Measurements from ENCODE around the gene BCAP29. TPM values are rescaled to one million over a fixed set of nuclear protein-coding genes. Genes with fewer than 3 reads are reported as not detected.

The BCAP29 gene
- total and polyA plus RNA-seq, 2 of the 8 experiments (the other 6 are each of a cell fraction or from before 2014, with no cell fraction given) = 6.8 to 18.1 TPM

DNA sequence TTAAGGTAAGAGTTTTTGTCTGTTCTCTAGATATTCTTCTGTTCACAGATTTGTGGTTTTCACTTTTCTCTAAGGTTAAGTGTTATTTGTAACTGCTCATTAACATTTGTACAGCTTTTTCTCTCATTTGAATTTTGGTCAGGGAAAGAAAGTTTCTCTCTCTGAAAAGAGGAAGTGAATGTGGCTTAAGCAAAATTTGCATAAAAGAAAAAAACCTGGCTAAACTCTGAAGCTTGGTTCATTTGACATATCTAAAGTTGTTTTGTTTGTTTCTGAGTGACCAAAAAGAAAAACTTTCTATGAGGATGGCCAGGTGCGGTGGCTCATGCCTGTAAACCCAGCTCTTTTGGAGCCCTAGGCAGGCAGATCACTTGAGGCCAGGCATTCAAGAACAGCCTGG, 58.5 kb downstream of the BCAP29 start:
- CTCF ChIA-PET (ENCODE audit: partially characterized antibody) = interaction anchor here (0.8 kb wide), 1 partner anchor 436 kb away, joined by 3 read pairs; no protein-coding TSS in a partner anchor
- Histone ChIP-seq H3K36me3 (ENCODE audit: control insufficient read depth in 2 of 4, insufficient read depth in 4 of 4, low read length in 3 of 4) (no peaks in the 10 kb centered on the region), H4K20me1 (replicated peaks in 1 of 2; ENCODE audit: control insufficient read depth in 1 of 2, insufficient read depth in 2 of 2, low read length in 2 of 2) (no peaks in the 10 kb centered on the region)

More for the DNA sequence above, 58.5 kb downstream of the BCAP29 start:
- Histone ChIP-seq H3K56ac (replicated peaks; ENCODE audit: insufficient read length, low read depth, low read length) (no peak overlapping the region), H2BK20ac (ENCODE audit: low read length) (no peak overlapping the region), H3K18ac (ENCODE audit: extremely low read depth, low read length) (no peak overlapping the region), H2BK5ac (ENCODE audit: low read depth, low read length) (no peak overlapping the region), H3K9me3 (ENCODE audit: insufficient read depth in 2 of 2, low read depth in 1 of 2, low read length in 1 of 2) (no peaks in the 10 kb centered on the region), H3K79me2 (ENCODE audit: control insufficient read depth in 1 of 2, insufficient read depth in 2 of 2, low read length in 2 of 2) (no peaks in the 10 kb centered on the region), H2AK5ac (ENCODE audit: low read depth, low read length) (no peak overlapping the region), H3K4me2 (ENCODE audit: insufficient read depth in 1 of 2, low read depth in 2 of 2, low read length in 2 of 2) (no peak overlapping the region), H3K27ac (ENCODE audit: low read depth, low read length) (no peak overlapping the region), H4K8ac (ENCODE audit: extremely low read depth, insufficient read depth, low read length) (no peak overlapping the region), H3K4me3 (ENCODE audit: extremely low read depth in 1 of 4, insufficient read depth in 2 of 4, low read depth in 3 of 4, low read length in 4 of 4) (no peak overlapping the region), H3K4me1 (replicated peaks in 1 of 4; ENCODE audit: control insufficient read depth in 3 of 4, insufficient read depth in 4 of 4, low read length in 3 of 4) (no peaks in the 10 kb centered on the region), H3K23ac (ENCODE audit: insufficient read length) (no peak overlapping the region), H2BK15ac (ENCODE audit: low read length) (no peak overlapping the region), H3K79me1 (ENCODE audit: low read depth, low read length) (no peaks in the 10 kb centered on the region), H2BK12ac (ENCODE audit: low read depth, low read length) (no peak overlapping the region), H3K9ac (replicated peaks in 1 of 4; ENCODE audit: extremely low read depth in 1 of 4, low read depth in 3 of 4, low read length in 3 of 4) (no peak overlapping the region), H2AFZ (ENCODE audit: low read length) (no peak overlapping the region), H4K5ac (ENCODE audit: insufficient read length, low read depth, low read length) (no peak overlapping the region), H3K14ac (ENCODE audit: insufficient read length) (no peak overlapping the region), H2BK120ac (replicated peaks; ENCODE audit: low read depth, low read length) (no peak overlapping the region), H3K23me2 (ENCODE audit: low read depth, low read length) (no peaks in the 10 kb centered on the region; the same call in 1 of the 2 replicates), H3K27me3 (replicated peaks in 1 of 4; ENCODE audit: control insufficient read depth in 3 of 4, extremely low read depth in 1 of 4, insufficient read depth in 3 of 4, low read length in 3 of 4) (no peaks in the 10 kb centered on the region), H3K4ac (replicated peaks; ENCODE audit: insufficient read length, low read depth, low read length) (no peak overlapping the region), H4K91ac (replicated peaks; ENCODE audit: insufficient read length, low read length) (no peak overlapping the region)
- POLR2A ChIA-PET (ENCODE audit: partially characterized antibody) = no interaction called here
- DNase-seq (ENCODE audit: low read depth in 1 of 2, low spot score in 2 of 2) = no peak
- WGBS, 2 experiments (ENCODE audit: extremely low coverage in 1 of 2, insufficient coverage in 1 of 2, insufficient read length in 1 of 2, insufficient replicate concordance in 2 of 2, low coverage in 1 of 2, low lambda C conversion rate in 2 of 2, missing lambda C conversion rate in 1 of 2) = 80% methylated on average over 1 of the region's 1 CpG; no CpG with 5 or more reads in 1 of the 2 experiments
- no peak for TF ChIP-seq RAD21 (IDR thresholded peaks at IDR 0.05 in 1 of 2, conservative IDR thresholded peaks at IDR 0.05 in 1 of 2; ENCODE audit: low read depth in 2 of 2, low read length in 2 of 2)
- TF ChIP-seq JUN (IDR thresholded peaks at IDR 0.05; ENCODE audit: low read depth, low read length) = no peak
- TF ChIP-seq, protein P1, sequence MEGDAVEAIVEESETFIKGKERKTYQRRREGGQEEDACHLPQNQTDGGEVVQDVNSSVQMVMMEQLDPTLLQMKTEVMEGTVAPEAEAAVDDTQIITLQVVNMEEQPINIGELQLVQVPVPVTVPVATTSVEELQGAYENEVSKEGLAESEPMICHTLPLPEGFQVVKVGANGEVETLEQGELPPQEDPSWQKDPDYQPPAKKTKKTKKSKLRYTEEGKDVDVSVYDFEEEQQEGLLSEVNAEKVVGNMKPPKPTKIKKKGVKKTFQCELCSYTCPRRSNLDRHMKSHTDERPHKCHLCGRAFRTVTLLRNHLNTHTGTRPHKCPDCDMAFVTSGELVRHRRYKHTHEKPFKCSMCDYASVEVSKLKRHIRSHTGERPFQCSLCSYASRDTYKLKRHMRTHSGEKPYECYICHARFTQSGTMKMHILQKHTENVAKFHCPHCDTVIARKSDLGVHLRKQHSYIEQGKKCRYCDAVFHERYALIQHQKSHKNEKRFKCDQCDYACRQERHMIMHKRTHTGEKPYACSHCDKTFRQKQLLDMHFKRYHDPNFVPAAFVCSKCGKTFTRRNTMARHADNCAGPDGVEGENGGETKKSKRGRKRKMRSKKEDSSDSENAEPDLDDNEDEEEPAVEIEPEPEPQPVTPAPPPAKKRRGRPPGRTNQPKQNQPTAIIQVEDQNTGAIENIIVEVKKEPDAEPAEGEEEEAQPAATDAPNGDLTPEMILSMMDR (IDR thresholded peaks at IDR 0.05; ENCODE audit: control extremely low read depth in 1 of 3, insufficient read depth in 1 of 3, low read depth in 1 of 3, low read length in 3 of 3) = no peak
- TF ChIP-seq TBP (IDR thresholded peaks at IDR 0.05; ENCODE audit: low read depth, low read length) = no peak
- no peak for TF ChIP-seq SIN3A (conservative IDR thresholded peaks at IDR 0.05 in 1 of 2, IDR thresholded peaks at IDR 0.05 in 1 of 2; ENCODE audit: low read depth in 1 of 2, low read length in 2 of 2)
- no peak for FAIRE-seq

Measured in H1 (cell line).